H1 (cell line): Measurements from ENCODE around the gene CSF2.

Source experiments
- CTCF ChIP-seq, 3 experiments: IDR thresholded peaks; 1 replicate in 2 of 3; 2 replicates in 1 of 3; pipeline versions ENCODE4 v1.5.1 to v1.6.1; 2011; ENCODE audit warnings: low read length in 3 of 3, mild to moderate bottlenecking in 3 of 3, inconsistent platforms in 2 of 3, low read depth in 1 of 3, moderate library complexity in 1 of 3; ENCODE audit not compliant: insufficient read depth in 1 of 3; ENCODE audit errors: control extremely low read depth in 1 of 3
- EGR1 ChIP-seq: IDR thresholded peaks from 2 replicates; pipeline ENCODE4 v1.6.1; 2011; ENCODE audit warnings: low read depth, low read length, borderline replicate concordance
- EZH2 ChIP-seq: fragments of 200-600 bp; sonication (generic); IDR thresholded peaks from 2 replicates; pipeline ENCODE4 v1.7.1; 2012; ENCODE audit warnings: low read depth, mild to moderate bottlenecking, moderate library complexity, low read length, inconsistent platforms; ENCODE audit not compliant: severe bottlenecking
- NANOG ChIP-seq: IDR thresholded peaks from 2 replicates; pipeline ENCODE4 v1.6.1; 2011; ENCODE audit warnings: low read length, low read depth, mild to moderate bottlenecking, inconsistent platforms; ENCODE audit not compliant: insufficient read depth, poor library complexity, severe bottlenecking
- POLR2AphosphoS5 ChIP-seq: IDR thresholded peaks from 2 replicates; pipeline ENCODE4 v1.6.1; 2011; ENCODE audit warnings: low read depth, low read length
- RAD21 ChIP-seq, 2 experiments: IDR thresholded peaks in 1 of 2; conservative IDR thresholded peaks in 1 of 2; 2 replicates each; pipeline ENCODE4 v1.6.1; 2011; ENCODE audit warnings: low read depth in 2 of 2, low read length in 2 of 2, improper control_type of control experiment in 1 of 2, inconsistent platforms in 1 of 2, mild to moderate bottlenecking in 1 of 2, moderate library complexity in 1 of 2

DNA sequence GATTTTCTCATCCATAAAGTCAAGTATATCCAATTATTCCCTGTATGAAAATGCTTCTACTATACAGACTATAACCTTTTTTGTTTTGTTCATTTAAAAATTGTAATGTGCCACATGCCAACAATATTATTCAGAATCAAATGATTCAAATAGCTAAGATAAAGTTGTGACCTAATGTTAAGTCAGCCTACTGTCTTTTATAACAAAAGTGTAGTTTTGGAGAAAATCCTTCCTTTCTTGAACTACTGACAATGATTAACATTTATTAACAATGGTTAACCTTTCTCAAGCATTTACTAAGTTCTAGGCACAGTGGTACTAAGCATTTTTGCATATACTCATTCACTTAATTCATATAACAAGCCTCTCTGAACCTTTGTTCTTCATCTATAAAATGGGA is 25.0 kb downstream of the CSF2 start:
- TF ChIP-seq NANOG: no peak
- no peak for TF ChIP-seq CTCF (IDR thresholded peaks at IDR 0.05; ENCODE audit: control extremely low read depth in 1 of 3, insufficient read depth in 1 of 3, low read depth in 1 of 3, low read length in 3 of 3)
- TF ChIP-seq EZH2: no peak
- no peak for TF ChIP-seq RAD21 (IDR thresholded peaks at IDR 0.05 in 1 of 2, conservative IDR thresholded peaks at IDR 0.05 in 1 of 2; ENCODE audit: low read depth in 2 of 2, low read length in 2 of 2)
- TF ChIP-seq EGR1: no peak
- TF ChIP-seq POLR2AphosphoS5: no peak
